GM06990 (cell line): ENCODE data around the gene SPRN.
"Not testable (repeated sequence)": the region's sequence is repeated elsewhere in the genome, so short reads cannot be mapped to it uniquely, and the experiment has no call there.

Experiments used
- DNase-seq: peaks from one replicate; pipeline ENCODE4 v3.0.0-alpha.2; 2011; ENCODE audit not compliant: insufficient read length; ENCODE audit errors: extremely low read depth
- H3K27me3 ChIP-seq: replicated peaks from 2 replicates; pipeline ENCODE4 v1.6.0; 2011; ENCODE audit warnings: low read length; ENCODE audit not compliant: control insufficient read depth, insufficient read depth
- H3K36me3 ChIP-seq: 2 replicates; pipeline ENCODE4 v1.5.1; 2011; ENCODE audit warnings: low read length; ENCODE audit not compliant: control insufficient read depth, insufficient read depth
- H3K4me3 ChIP-seq: replicated peaks from 2 replicates; pipeline ENCODE4 v1.5.1; 2011; ENCODE audit warnings: low read depth, mild to moderate bottlenecking, control low read depth, low read length
- CTCF ChIP-seq: IDR thresholded peaks from 2 replicates; pipeline ENCODE4 v1.5.1; 2011; ENCODE audit warnings: low read length, control low read depth, mild to moderate bottlenecking, inconsistent platforms; ENCODE audit not compliant: insufficient read depth, poor library complexity, severe bottlenecking

SPRN gene

GRCh38 chr10:133420028-133420427 is 4.4 kb downstream of the SPRN start:
- TF ChIP-seq CTCF: no peak
- Histone ChIP-seq H3K27me3 (no peaks in the 10 kb centered on the region), H3K4me3 (no peak overlapping the region), H3K36me3 (peaks cover 9% of the 10 kb centered on the region)
- no peak for DNase-seq

- H3K27me3 ChIP-seq: no peaks in the 10 kb centered on the region
- TF ChIP-seq CTCF: no peak
- peaks cover 9% of the 10 kb centered on the region for H3K36me3 ChIP-seq
- no peak for DNase-seq
- H3K4me3 ChIP-seq: no peak overlapping the region
Observed at GRCh38 chr10:133419211-133419950, 5.0 kb downstream of the SPRN start.

GRCh38 chr10:133418289-133418993 is 6.0 kb downstream of the SPRN start:
- Histone ChIP-seq H3K27me3 (no peaks in the 10 kb centered on the region), H3K4me3 (no peak overlapping the region), H3K36me3 (peaks cover 9% of the 10 kb centered on the region)
- no peak for DNase-seq
- TF ChIP-seq CTCF: no peak

- H3K36me3 ChIP-seq: peaks cover 9% of the 10 kb centered on the region
- no peaks in the 10 kb centered on the region for H3K27me3 ChIP-seq
- TF ChIP-seq CTCF: no peak
- no peak overlapping the region for H3K4me3 ChIP-seq
- no peak for DNase-seq
Observed at GRCh38 chr10:133415752-133416151, 8.7 kb downstream of the SPRN start.

- not testable (repeated sequence) for DNase-seq, H3K4me3 ChIP-seq, H3K27me3 ChIP-seq, H3K36me3 ChIP-seq
Observed at GRCh38 chr10:133414401-133414800, 10.0 kb downstream of the SPRN start.

GRCh38 chr10:133412381-133412711 is 12.1 kb downstream of the SPRN start:
- no peak overlapping the region for H3K4me3 ChIP-seq
- no peak for DNase-seq
- H3K36me3 ChIP-seq: no peaks in the 10 kb centered on the region; the same call in none of the 2 replicates
- H3K27me3 ChIP-seq: no peaks in the 10 kb centered on the region
- no peak for TF ChIP-seq CTCF
